Neural cell (in vitro differentiated cells): ENCODE results near the gene MRPL11.

Experiments
- CTCF ChIP-seq: fragments of 450-650 bp; IDR thresholded peaks from 2 replicates; pipeline ENCODE4 v1.5.1; 2014; ENCODE audit warnings: antibody characterized with exemption, mild to moderate bottlenecking, moderate library complexity; ENCODE audit not compliant: poor library complexity, severe bottlenecking
- EP300 ChIP-seq: fragments of 450-650 bp; conservative IDR thresholded peaks from 2 replicates; pipeline ENCODE4 v1.6.1; 2014; ENCODE audit warnings: antibody characterized with exemption, mild to moderate bottlenecking, moderate library complexity; ENCODE audit not compliant: poor library complexity, severe bottlenecking
- EZH2 ChIP-seq: fragments of 200-600, 300-800 bp; shearing (Covaris generic), sonication (generic); IDR thresholded peaks from 2 replicates; pipeline ENCODE4 v1.6.1; 2014; ENCODE audit warnings: antibody characterized with exemption, low read length, borderline replicate concordance, mild to moderate bottlenecking; ENCODE audit not compliant: insufficient read depth, poor library complexity, severe bottlenecking

GRCh38 chr11:66413167-66413566 is 25.5 kb downstream of the MRPL11 start:
- TF ChIP-seq EP300 (no peak), CTCF (no peak), EZH2 (no peak)
